NCI-H1694 treated with DMSO at 0.1 percent for 48 hours (cell line): ENCODE results near the gene KRTAP5-2.
A peak's percentile ranks its signal among the peaks of the same experiment; 100 is the strongest.
"Not testable (repeated sequence)": the region's sequence is repeated elsewhere in the genome, so short reads cannot be mapped to it uniquely, and the experiment has no call there.

Experiments used
- DNase-seq: peaks from one replicate; lab custom pipeline; 2025; lab: John Stamatoyannopoulos, UW

The KRTAP5-2 gene

DNA sequence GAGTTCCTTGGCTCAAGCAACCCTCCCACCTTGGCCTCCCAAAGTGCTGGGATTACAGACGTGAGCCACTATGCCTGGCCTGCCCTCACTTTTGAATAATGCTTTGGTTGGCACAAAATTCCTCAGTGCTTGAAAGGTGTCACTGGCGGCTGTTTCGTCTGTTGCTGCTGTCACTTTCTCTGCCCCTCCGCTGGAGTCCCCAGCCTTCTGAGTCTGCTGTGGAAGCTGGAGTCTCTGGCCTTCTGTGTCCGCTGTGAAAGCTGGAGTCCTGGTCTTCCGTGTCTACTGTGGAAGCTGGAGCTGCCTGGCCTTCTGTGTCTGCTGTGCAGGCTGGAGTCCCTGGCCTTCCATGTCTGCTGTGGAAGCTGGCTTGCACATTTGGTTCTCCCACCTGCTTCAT, 8.1 kb downstream of the KRTAP5-2 start:
- no peak for DNase-seq

DNA sequence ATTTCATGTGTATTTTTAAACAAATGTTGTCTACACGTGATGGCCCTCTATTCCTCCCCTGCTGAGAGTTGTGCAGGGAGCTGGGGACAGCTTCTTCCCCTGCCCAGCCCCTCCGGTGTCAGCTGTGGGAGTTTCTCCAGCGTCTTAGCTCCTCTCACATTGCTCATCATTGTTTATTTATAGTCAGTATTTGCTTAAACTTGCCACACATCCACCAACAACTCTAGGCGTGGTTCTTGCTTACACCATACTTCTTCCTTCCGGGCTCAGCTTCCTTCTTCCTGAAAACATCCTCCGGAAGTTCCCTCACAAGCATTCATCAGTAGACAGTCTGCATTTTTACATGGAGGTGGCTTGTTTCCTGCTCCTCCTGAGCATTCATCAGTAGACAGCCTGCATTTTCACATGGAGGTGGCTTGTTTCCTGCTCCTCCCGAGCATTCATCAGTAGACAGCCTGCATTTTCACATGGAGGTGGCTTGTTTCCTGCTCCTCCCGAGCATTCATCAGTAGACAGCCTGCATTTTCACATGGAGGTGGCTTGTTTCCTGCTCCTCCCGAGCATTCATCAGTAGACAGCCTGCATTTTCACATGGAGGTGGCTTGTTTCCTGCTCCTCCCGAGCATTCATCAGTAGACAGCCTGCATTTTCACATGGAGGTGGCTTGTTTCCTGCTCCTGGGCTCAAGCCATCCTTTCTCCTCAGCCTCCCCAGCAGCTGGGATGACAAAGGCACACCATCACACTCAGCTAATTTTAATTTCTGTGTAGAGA, 8.7 kb downstream of the KRTAP5-2 start:
- DNase-seq = not testable (repeated sequence)

DNA sequence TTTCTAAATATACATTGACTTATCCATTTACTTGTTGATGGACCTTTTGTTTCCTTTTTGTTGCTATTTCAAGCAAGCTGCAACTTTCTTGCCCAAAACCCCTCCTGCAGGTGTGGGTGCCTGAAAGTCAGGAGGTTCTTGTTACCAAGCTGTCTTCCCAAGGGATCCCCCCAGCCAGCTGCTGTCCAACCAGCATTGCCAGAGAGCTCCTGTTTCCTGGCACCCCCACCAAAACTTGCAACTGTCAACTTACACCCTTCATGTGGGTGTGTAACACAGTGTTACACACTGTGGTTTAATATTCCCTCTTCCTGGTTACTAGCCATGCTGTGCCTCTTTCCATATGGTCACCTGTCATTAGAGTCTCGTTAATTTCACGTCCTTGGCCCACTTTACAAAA, 11.4 kb downstream of the KRTAP5-2 start:
- no peak for DNase-seq

DNA sequence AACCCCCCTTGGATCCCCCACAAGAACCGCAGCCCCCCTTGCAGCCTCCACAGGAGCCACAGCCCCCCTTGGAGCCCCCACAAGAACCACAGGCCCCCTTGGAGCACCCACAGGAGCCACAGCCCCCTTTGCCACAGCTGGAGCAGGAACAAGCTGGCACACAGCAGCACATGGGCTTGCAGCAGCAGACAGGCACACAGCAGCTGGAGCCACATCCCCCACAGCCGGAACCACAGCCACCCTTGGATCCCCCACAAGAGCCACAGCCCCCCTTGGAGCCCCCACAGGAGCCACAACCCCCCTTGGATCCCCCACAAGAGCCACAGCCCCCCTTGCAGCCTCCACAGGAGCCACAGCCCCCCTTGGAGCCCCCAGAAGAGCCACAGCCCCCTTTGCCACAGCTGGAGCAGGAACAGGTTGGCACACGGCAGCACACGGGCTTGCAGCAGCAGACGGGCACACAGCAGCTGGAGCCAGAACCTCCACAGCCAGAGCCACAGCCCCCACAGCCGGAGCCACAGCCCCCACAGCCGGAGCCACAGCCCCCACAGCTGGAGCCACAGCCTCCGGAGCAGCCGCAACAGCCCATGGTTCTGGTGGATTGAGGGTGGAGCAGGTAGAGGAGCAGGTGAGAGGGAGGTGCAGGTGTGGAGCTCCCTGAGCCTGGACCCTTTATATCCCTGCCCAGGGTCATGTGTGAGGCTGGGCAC, 13.3 kb downstream of the KRTAP5-2 start, which contains the start of gene KRTAP5-1:
Gene KRTAP5-1 (minus strand): TSS at position 623 of the 710 bp plus-strand sequence. CDS start 34 bp downstream, at position 589.
- not testable (repeated sequence) for DNase-seq

DNA sequence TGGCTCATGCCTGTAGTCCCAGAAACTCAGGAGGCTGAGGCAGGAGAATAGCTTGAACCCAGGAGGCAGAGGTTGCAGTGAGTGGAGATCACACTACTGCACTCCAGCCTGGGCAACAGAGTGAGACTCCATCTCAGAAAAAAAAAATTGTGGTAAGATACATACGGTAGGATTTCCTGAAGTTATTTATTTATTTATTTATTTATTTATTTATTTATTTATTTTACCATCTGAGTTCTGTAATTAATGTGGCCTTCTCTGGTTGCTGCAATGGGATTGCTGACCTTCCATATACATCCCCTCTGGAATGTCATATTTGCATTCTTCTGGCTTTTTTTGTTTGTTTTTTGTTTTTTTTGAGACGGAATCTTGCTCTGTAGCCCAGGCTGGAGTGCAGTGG, 15.2 kb downstream of the KRTAP5-2 start:
- not testable (repeated sequence) for DNase-seq

DNA sequence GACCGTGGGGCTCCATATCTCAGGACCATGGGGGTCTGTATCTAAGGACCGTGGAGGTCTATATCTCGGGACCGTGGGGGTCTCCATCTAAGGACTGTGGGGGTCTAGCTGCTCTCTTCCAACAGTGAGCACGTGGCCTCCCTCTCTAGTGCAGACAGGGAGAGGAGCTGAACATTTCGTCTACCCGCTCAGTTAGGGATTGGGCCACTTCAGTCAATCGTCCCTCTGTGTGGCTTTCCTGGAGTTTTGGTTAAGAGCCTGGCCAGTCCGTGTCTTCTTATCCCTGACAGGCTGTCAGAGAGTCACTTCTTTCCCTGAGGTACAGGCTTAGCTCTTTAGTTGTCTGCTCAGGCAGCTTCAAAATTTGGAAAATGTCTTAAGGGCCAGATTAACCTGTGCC, 16.1 kb downstream of the KRTAP5-2 start:
- no peak for DNase-seq

DNA sequence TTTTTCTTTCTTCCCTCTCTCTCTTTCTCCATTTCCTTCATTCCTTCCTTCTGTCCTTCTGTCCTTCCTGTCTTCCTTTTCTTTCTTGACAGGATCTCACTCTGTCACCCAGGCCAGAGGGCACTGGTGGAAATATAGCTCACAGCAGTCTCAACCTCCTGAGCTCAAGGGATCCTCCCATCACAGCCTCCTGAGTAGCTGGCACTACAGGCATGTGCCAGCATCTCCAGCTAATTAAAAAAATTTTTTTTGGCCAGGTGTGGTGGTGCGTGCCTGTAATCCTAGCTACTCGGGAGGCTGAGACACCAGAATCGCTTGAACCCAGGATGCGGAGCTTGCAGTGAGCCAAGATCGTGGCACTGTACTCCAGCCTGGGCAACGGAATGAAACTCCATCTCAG, 21.3 kb downstream of the KRTAP5-2 start:
- no peak for DNase-seq

DNA sequence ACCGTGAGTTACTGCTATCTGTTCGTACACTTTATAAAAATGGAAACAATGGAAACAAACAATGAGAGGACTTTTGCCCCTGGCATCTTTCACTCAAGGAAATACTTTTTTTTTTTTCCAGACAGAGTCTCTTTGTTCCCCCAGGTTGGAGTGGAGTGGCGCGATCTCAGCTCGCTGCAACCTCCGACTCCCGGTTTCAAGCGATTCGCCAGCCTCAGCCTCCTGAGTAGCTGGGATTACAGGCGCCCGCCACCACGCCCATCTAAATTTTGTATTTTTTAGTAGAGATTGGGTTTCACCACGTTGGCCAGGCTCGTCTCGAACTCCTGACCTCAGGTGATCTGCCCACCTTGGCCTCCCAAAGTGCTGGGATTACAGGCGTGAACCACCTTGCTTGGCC, 22.3 kb downstream of the KRTAP5-2 start:
- not testable (repeated sequence) for DNase-seq

DNA sequence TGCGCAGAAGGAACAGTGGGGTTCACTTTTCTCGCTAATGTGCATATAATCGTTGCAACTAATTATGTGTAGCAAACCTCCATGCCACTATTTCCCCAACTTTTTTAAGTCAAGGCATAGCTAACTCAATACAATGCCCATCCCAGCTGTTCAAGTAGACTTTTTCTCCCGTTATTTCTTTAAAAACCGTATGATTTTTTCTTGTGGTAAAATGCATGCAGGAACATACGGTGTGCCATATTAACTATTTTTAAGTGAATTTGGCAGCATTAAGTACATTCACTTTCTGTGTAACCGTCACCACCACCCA, 23.2 kb downstream of the KRTAP5-2 start:
- no peak for DNase-seq

DNA sequence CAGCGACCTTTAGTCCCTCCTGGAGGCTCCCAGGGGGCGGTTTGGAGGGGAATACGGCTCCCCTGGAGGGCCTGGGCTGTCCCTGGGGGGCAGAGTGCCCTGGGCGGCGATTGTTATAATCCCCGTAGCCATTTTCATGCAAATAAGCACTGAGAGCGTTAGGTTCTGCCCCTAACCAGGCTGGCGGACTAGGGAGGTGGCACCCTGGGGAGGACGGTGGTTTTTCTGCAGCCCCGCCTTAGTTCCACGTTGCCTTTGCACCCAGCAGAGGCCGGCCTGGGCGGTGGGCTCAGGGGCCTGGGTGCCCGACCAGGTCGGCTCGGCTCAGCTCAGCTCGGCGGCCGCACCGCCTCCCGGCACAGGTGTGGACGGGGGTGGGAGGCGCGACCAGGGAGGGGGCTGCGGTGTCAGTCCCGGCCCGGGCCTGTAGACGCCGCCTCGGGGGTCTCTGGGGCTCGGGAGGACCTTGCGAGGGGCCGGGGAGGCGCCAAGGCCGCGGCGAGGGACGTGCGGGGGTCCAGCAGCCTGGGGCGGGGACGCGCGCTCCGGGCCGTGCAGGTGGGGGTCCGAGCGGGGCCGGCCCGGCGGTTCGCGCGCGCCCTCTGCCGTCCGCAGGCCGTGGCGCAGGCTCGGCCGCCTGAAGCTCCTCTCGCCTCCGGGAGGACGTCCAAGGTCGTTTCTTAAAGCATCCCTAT, 23.7 kb downstream of the KRTAP5-2 start:
- no peak for DNase-seq

DNA sequence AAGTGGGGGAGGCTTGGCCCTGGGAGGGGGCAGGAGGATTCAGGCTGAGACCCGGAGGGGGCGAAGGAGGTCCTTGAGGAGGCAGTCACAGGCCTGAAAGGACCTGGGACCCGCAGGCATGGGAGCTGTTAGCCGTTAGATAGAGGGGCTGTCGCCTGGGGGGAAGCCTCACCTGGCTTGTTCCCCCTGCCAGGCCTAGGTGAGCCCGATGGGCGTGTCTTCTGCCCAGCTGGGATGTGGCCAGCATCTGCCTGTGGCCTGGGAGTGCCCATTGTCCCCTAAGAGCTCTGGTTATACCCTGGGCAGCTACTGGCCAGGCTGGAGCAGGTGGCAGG, 24.2 kb downstream of the KRTAP5-2 start:
- no peak for DNase-seq

DNA sequence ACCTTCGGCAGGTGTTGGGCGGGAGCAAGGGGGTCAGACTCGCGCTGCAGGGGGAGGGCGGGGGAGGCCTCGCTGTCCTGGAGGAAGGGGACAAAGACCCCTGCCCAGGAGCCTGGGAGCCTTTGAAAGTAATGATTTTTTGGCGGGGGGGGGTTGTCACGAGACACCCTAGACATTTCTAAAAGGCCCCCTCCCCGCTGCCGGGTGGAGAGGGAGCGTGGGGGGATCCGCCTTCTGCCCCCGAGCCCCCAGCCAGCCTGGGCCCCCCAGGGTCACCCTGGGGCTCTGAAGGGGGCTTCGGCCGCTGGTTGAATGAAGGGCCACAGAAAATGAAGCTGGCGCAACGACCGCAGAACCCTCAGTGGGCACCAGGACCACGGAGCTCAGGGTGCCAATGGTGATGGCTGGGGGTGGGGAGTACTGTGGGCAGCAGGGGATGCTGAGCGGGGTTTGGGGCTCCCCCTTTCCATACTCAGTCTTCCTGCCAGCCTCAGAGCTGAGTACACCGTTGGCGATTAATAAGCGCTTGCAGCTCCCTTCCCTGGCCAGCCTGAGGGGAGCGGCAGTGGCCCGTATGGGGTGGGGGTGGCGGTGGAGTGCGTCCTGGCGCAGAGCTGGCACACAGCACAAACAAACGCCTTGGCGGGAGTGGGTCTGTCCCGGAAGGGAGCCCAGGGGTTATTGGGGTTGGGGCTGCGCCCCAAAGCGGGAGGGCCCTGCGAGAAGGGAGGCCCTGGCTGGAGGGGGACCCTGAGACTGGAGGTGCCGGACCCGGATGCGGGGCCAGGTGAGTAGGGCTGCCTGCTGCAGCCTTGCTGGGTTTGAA, 24.8 kb downstream of the KRTAP5-2 start:
- no peak for DNase-seq

DNA sequence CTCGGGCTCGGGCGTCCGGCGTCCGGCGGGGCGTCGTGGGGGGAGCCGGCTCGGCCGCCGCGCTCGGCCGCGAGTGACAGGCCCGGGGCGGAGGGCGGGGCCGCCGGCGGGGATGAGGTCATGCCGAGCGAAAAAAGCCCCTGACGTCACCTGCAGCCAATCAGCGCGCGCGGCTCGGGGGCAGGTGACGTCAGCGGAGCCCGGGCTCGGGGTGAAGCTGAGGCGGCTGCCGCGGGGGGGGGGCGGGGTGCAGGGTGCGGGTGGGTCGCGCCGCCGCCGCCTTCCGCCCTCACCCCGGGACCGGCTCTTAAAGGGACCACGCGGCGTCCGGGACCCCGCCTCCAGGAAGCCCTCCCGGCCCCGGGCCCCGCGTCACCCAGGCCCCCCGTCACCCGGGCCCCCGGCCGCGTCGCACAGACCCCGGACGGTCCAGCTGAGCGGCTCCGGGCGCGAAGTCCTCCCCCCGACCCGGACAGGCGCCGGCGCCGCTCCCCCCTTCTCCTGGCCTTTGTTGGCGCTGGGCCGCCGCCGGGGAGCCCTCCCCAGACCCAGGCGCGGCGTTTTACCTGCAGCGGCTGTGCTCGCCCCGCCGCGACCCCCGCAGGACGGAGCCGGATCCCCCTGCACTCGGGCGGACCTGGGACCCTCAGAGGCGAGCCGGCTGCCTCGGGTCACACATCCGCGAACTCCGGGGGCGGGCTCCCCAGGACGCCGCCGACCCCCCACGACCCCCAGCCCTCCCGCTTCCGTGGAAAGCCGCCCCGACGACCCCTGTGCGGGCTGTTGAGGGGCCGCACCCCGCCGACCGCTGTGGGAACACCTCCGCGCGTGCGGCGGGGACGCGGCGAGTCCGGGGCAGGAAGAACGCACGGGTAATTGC, 25.7 kb downstream of the KRTAP5-2 start, which contains the start of gene DUSP8:
Gene DUSP8 (minus strand): TSS at position 75 of the 880 bp plus-strand sequence. CDS start 6,445 bp downstream, outside the sequence.
- peak; percentile 35 for DNase-seq

DNA sequence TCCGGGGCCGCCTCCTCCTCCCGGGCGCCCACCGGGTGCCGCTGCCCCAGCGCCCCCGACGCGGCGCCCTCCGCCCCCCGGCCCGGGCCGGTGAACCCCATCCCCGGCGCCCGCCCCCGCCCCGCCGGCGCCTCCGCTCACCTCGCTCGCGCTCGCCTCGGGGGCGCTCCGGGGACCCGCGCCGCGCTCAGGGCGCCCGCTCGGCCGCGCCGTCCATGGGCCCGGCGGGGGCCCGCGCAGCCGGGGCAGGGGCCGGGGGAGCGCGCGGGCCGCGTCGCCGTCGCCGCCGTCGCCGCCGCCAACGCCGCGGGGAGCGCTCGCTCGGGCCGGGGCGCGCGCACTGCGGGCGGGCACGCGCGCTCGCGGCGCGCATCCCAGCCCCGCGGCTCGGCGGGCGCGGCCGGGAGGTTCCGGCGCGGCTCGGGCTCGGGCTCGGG, 26.3 kb downstream of the KRTAP5-2 start:
- DNase-seq = no peak

DNA sequence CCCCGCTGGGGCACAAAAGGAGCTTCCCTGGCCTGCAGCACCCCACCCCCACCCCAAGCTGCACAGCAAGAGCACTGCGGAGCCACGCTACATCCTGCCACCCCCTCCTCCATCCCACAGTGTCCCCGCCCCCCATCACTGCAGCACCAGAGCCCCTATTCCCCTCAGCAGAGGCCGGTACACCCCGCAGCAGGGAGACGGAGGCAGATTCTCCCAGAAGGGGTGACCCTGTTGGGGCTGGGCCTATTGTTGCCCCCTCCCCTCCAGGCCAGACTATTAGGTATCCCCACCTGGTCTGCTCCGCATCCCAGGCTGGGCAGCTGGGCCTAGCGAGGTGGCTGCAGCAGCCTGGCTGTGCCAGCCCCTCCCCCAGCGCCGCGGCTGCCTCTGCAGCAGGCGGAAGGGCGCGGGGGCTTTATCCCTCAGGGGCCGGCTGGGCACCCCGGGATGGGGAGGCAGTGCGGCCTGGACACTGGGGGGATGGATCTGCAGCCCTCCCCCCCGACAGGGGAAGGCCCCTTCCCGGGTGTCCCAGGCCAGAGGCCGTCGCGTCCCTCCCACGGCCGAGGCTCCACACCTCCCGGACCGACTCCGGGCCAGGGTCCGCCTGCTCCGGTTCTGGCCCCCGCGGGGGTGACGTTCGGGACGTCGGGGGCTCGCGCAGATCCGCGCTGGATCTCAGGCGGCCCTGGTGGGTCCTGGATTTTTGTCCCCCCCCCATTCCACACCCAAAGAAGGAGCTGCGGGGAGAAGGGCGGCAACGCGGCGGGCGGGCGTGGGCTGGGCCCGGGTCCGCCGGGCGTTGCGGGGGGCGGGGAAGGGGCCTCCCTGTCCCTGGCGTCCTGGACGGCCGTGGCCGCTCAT, 27.0 kb downstream of the KRTAP5-2 start:
- DNase-seq = no peak

DNA sequence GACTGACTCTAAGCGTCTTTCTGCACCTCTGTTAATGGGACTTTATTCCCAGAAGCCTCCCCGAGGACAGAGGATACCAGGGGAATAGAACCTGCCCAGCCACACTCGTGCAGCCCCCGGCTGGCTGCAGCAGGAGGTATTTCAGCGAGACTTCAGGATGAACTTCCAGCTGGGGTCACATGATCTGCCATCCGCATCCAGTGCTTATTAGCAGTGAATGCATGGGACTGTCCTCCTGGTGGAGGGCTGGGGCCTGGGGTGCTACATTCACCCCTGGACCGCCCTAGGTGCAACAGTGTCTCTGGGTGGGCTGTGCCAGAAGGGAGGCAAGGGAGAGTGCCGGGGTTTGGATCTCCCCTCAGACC, 27.6 kb downstream of the KRTAP5-2 start:
- DNase-seq = no peak

DNA sequence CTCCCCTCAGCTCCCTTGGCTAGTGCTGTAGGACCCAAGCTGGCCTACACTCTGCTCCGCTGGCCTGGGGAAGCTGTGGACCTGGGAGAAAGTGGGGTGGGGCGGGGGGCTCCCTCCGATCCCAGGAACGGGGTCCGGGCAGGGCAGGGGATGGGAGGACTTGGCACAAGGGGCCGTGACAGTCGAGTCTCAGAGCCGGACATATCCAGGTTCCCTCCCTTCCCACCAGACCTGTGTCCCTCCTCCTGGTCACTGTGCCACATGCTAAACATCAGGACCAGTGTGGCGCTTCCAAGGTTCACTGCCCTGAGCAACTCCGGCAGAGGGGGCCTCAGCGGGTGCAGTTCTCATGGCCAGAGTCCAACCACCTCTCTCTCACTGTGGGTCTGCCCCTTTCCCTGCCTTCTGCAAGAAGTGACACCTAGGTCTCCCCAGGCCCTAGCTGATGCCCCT, 28.1 kb downstream of the KRTAP5-2 start:
- DNase-seq = no peak

DNA sequence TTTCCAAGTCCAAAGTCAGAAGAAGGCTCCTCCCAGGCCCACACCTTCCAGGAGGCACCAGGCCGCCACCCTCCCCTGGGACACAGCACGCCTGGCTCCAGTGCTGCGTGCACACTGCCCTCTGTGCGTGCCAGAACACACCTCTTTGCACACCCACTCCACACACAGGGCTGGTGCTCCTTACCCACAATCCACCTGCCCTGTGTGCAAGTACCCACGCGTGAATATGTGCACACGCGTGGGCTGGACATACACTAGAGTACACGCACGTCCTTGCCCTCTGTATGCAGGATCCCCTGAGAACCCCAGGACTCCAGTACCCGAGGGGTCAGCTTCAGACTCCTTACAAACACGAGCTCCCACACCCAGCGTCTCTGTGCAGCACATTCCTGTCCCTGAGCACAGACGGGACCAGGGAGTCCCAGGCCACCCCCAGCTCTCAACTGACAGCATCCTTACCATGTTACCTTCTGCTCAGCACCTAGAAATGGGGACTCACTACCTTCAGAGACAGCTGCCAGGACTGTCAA, 28.8 kb downstream of the KRTAP5-2 start:
- no peak for DNase-seq

DNA sequence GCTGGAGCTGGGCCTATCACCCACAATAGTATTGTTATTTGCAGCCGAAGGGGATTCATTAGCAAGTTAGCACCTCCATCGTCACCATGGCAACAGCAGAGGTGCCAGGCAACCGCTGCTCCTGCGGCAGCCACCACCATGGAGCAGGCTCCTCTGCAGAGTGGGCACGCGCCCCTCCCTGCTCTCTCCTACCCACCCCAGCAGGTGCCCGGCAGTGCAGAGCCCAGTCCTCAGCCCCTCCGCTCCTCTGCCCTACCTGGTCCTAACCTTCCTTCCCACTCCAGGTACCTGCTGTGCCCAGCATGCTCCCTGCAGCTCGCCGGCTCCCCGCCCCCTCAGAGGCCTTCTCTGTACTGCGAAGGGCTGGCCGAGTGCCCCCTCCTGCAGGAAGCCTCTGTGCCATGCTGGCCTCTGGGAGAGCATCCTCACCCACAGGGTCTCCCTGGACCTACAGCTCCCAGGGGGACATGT, 29.6 kb downstream of the KRTAP5-2 start:
- DNase-seq = peak; percentile 14

DNA sequence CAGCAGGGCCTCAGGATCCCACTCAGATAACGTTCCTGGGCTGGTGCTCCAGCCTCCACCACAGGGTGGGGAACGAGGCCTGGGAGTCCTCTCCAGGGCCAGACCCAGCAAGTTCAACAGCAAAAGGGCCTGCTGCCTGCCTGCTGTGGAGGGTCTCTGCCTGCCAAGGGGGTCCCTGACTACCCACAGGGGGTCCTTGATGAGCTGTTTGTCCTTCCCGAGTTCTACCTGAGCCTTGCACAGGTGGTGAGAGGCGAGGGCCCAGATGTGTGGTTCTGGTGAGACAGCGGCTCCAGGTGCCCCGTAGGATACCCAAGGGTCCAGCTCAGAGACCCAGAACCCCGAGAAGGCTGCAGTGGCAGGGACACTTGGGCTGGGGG, 30.4 kb downstream of the KRTAP5-2 start:
- DNase-seq = no peak
